ENCODE measurements around the gene KLF7.

Gene KLF7

GRCh38 chr2:207109768-207110167 lies 56.0 kb downstream of the KLF7 start:
- H3K4me2 ChIP-seq (ENCODE audit: insufficient read depth, low read length), result no peak overlapping the region
- TF ChIP-seq EZH2 (IDR thresholded peaks at IDR 0.05; ENCODE audit: borderline replicate concordance, low read depth, low read length, severe bottlenecking) (no peak), CTCF (IDR thresholded peaks at IDR 0.05; ENCODE audit: borderline replicate concordance, extremely low read depth, low read length, poor library complexity, severe bottlenecking) (no peak)

GRCh38 chr2:207108440-207108839 lies 57.3 kb downstream of the KLF7 start:
- H3K36me3 ChIP-seq (ENCODE audit: insufficient read depth, low read length), result no peaks in the 10 kb centered on the region

More at GRCh38 chr2:207109768-207110167, 56.0 kb downstream of the KLF7 start:
- no peak overlapping the region for H3K4me3 ChIP-seq (ENCODE audit: low read depth in 1 of 2, low read length in 2 of 2)
- H4K20me1 ChIP-seq (ENCODE audit: insufficient read depth, low read length), result no peaks in the 10 kb centered on the region
- DNase-seq (no peak), ATAC-seq (ENCODE audit: insufficient read depth, low read depth) (no peak)
- no peak overlapping the region for H2AFZ ChIP-seq (ENCODE audit: low read depth, low read length)
- no peaks in the 10 kb centered on the region for H3K79me2 ChIP-seq (ENCODE audit: insufficient read depth, low read length)
- no peak overlapping the region for H3K27ac ChIP-seq (ENCODE audit: low read length)
- H3K36me3 ChIP-seq (ENCODE audit: insufficient read depth, low read length), result no peaks in the 10 kb centered on the region
- no peak overlapping the region for H3K9ac ChIP-seq (ENCODE audit: low read depth, low read length)
- H3K4me1 ChIP-seq (ENCODE audit: insufficient read depth, low read length), result no peaks in the 10 kb centered on the region
- no peaks in the 10 kb centered on the region for H3K9me3 ChIP-seq (ENCODE audit: insufficient read depth, low read length, severe bottlenecking)
- no peaks in the 10 kb centered on the region for H3K27me3 ChIP-seq (ENCODE audit: insufficient read depth, low read length, poor library complexity)

GRCh38 chr2:207107551-207107950 lies 58.2 kb downstream of the KLF7 start:
- no peak for TF ChIP-seq CTCF (IDR thresholded peaks at IDR 0.05; ENCODE audit: borderline replicate concordance, extremely low read depth, low read length, poor library complexity, severe bottlenecking)
- TF ChIP-seq EZH2 (IDR thresholded peaks at IDR 0.05; ENCODE audit: borderline replicate concordance, low read depth, low read length, severe bottlenecking), result no peak
- H3K4me3 ChIP-seq (ENCODE audit: low read depth in 1 of 2, low read length in 2 of 2), result no peak overlapping the region
- no peak overlapping the region for H3K27ac ChIP-seq (ENCODE audit: low read length)
- no peak for DNase-seq
- ATAC-seq (ENCODE audit: insufficient read depth, low read depth), result no peak
- H2AFZ ChIP-seq (ENCODE audit: low read depth, low read length), result no peak overlapping the region
- H3K79me2 ChIP-seq (ENCODE audit: insufficient read depth, low read length), result no peaks in the 10 kb centered on the region
- no peaks in the 10 kb centered on the region for H4K20me1 ChIP-seq (ENCODE audit: insufficient read depth, low read length)
- H3K4me2 ChIP-seq (ENCODE audit: insufficient read depth, low read length), result no peak overlapping the region
- H3K4me1 ChIP-seq (ENCODE audit: insufficient read depth, low read length), result no peaks in the 10 kb centered on the region
- no peaks in the 10 kb centered on the region for H3K9me3 ChIP-seq (ENCODE audit: insufficient read depth, low read length, severe bottlenecking)
- H3K9ac ChIP-seq (ENCODE audit: low read depth, low read length), result no peak overlapping the region
- no peaks in the 10 kb centered on the region for H3K27me3 ChIP-seq (ENCODE audit: insufficient read depth, low read length, poor library complexity)
- H3K36me3 ChIP-seq (ENCODE audit: insufficient read depth, low read length), result no peaks in the 10 kb centered on the region

More at GRCh38 chr2:207108440-207108839, 57.3 kb downstream of the KLF7 start:
- Histone ChIP-seq H3K27ac (ENCODE audit: low read length) (no peak overlapping the region), H3K9me3 (ENCODE audit: insufficient read depth, low read length, severe bottlenecking) (no peaks in the 10 kb centered on the region), H4K20me1 (ENCODE audit: insufficient read depth, low read length) (no peaks in the 10 kb centered on the region), H3K4me2 (ENCODE audit: insufficient read depth, low read length) (no peak overlapping the region), H3K4me3 (ENCODE audit: low read depth in 1 of 2, low read length in 2 of 2) (no peak overlapping the region), H2AFZ (ENCODE audit: low read depth, low read length) (no peak overlapping the region), H3K27me3 (ENCODE audit: insufficient read depth, low read length, poor library complexity) (no peaks in the 10 kb centered on the region), H3K4me1 (ENCODE audit: insufficient read depth, low read length) (no peaks in the 10 kb centered on the region), H3K79me2 (ENCODE audit: insufficient read depth, low read length) (no peaks in the 10 kb centered on the region), H3K9ac (ENCODE audit: low read depth, low read length) (no peak overlapping the region)
- DNase-seq (no peak), ATAC-seq (ENCODE audit: insufficient read depth, low read depth) (no peak)
- no peak for TF ChIP-seq CTCF (IDR thresholded peaks at IDR 0.05; ENCODE audit: borderline replicate concordance, extremely low read depth, low read length, poor library complexity, severe bottlenecking)
- no peak for TF ChIP-seq EZH2 (IDR thresholded peaks at IDR 0.05; ENCODE audit: borderline replicate concordance, low read depth, low read length, severe bottlenecking)

GRCh38 chr2:207107131-207107530 lies 58.6 kb downstream of the KLF7 start:
- Histone ChIP-seq H3K27ac (ENCODE audit: low read length) (no peak overlapping the region), H3K79me2 (ENCODE audit: insufficient read depth, low read length) (no peaks in the 10 kb centered on the region), H3K9me3 (ENCODE audit: insufficient read depth, low read length, severe bottlenecking) (no peaks in the 10 kb centered on the region), H2AFZ (ENCODE audit: low read depth, low read length) (no peak overlapping the region), H3K4me1 (ENCODE audit: insufficient read depth, low read length) (no peaks in the 10 kb centered on the region), H4K20me1 (ENCODE audit: insufficient read depth, low read length) (no peaks in the 10 kb centered on the region), H3K9ac (ENCODE audit: low read depth, low read length) (no peak overlapping the region), H3K36me3 (ENCODE audit: insufficient read depth, low read length) (no peaks in the 10 kb centered on the region), H3K27me3 (ENCODE audit: insufficient read depth, low read length, poor library complexity) (no peaks in the 10 kb centered on the region), H3K4me2 (ENCODE audit: insufficient read depth, low read length) (no peak overlapping the region), H3K4me3 (ENCODE audit: low read depth in 1 of 2, low read length in 2 of 2) (no peak overlapping the region)
- no peak for TF ChIP-seq CTCF (IDR thresholded peaks at IDR 0.05; ENCODE audit: borderline replicate concordance, extremely low read depth, low read length, poor library complexity, severe bottlenecking)
- TF ChIP-seq EZH2 (IDR thresholded peaks at IDR 0.05; ENCODE audit: borderline replicate concordance, low read depth, low read length, severe bottlenecking), result no peak
- no peak for ATAC-seq (ENCODE audit: insufficient read depth, low read depth)
- no peak for DNase-seq

Measured in DND-41 (cell line).